HPDE6-E6E7 (cell line): ENCODE results near the gene IL17A.

Experiments used
- DNase-seq: peaks from one replicate; pipeline ENCODE4 v3.0.0; 2011; ENCODE audit warnings: missing footprints; ENCODE audit errors: extremely low spot score

IL17A gene

GRCh38 chr6:52216932-52217575 lies 30.9 kb downstream of the IL17A start:
- DNase-seq: no peak

- no peak for DNase-seq
These were observed 31.6 kb downstream of the IL17A start for GRCh38 chr6:52217761-52218160.

- no peak for DNase-seq
These were observed 35.1 kb downstream of the IL17A start for GRCh38 chr6:52221302-52221701.

GRCh38 chr6:52227495-52227894 lies 41.3 kb downstream of the IL17A start:
- DNase-seq: no peak

DNA sequence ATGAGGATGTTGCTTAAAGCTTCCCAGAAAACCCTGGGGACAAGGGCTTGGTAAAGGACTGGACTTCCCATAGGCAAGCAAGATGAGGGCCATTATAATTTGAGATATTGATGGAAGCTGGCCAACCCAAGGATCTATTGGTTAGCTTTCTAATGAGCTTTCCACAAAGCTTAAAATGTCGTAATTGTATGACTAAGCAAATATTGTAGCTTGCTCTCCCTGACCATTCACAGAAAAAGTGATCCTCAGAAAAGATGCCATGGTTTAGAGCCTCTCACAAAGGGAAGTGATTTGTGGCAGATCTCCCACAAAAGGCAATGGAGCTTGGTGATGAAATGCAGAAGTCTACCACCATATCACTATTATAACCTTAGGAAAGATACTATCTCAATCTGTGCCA lies 44.5 kb downstream of the IL17A start:
- DNase-seq: no peak

DNA sequence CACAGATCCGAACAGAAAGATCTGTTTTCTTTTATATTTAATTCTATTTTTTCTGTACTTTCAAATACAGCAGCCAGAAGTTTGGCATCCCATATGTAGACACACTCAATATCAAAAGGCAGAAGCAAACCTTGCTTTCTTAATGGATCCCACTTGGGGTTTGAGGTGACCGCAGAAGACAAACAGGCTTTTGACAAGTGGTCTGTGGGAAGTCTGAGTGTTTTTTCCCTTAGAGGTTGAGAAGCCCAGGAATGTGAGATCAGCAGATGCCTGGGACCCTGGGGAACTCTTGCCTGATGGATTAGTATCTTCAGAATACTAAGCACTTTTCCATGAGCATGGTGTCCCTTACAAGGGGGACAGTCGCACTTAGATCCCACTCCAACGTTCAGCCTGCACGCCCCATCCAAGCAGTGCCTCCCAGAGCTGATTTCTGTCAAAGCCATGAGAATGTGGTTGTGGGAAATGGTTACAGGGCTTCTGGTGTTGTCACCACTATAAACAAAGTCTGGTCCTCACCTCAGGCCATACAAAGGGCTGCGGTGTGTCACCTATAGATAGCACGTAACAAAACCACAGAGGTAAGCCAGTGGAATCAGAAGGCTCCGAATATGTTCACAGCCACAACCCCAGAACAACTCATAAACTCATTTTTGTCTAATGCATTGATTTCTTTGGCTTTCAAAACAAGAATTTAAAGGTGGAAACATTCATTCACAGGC lies 45.4 kb downstream of the IL17A start:
- DNase-seq: no peak

- DNase-seq: no peak
These were observed 46.8 kb downstream of the IL17A start for GRCh38 chr6:52233005-52233404.

DNA sequence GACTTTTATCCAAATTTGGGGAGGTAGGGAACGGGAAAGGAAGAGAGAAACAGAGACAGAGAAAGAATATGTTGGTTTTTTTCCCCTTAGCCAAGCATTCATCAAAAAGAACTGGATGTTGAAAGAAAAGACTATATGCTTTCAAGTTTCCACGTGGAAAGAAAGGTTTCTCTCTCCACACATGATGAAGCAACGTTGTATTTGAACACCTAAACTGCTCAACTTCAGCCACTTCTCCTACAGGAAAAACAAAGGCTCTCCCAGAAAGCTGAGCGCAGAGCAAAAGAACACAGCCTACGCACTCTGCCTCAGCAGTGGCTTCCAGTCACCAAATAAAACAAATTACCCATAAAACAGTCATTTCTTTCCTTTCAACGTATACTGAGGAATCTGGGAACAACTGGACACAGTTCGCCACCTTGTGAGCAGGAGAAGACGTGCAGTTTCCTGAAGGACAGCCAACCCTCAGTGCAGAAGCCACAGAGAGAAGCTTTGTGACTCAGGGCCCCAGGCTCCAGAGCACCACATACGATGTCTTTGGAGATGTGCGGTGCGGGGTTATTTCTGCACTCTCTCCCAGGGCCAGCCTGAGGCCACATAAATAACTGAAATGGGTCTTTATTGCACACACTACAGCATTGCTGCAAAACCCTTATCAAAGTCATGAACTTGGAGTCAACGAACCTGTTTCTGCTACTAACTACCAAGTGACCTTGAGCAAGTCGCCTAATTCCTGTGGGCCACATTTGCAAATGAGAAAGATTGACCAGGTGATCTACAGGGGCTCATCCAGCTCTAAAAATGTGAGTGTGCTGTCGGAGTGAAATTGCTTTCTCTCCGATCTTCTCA lies 48.0 kb downstream of the IL17A start:
- peak; percentile 77 for DNase-seq
